Superior temporal gyrus (tissue), 1 donor: ENCODE results near the gene HMOX1.

Experiments
- DNase-seq: peaks from one replicate; pipeline ENCODE4 v3.0.0-alpha.2; 2016; ENCODE audit errors: extremely low spot score

Gene HMOX1

GRCh38 chr22:35406443-35406842 lies 25.5 kb downstream of the HMOX1 start:
- DNase-seq = no peak

- no peak for DNase-seq
These were observed 26.5 kb downstream of the HMOX1 start for GRCh38 chr22:35407362-35407761.

GRCh38 chr22:35409783-35410662 lies 29.1 kb downstream of the HMOX1 start:
- DNase-seq = peak; percentile 21

GRCh38 chr22:35410663-35411034 lies 29.8 kb downstream of the HMOX1 start:
- DNase-seq = no peak

- DNase-seq = no peak
These were observed 30.2 kb downstream of the HMOX1 start for GRCh38 chr22:35411102-35411501.

- no peak for DNase-seq
These were observed 32.7 kb downstream of the HMOX1 start for GRCh38 chr22:35413624-35414023.

GRCh38 chr22:35417606-35418005 lies 36.7 kb downstream of the HMOX1 start:
- DNase-seq = no peak

GRCh38 chr22:35418088-35418487 lies 37.2 kb downstream of the HMOX1 start:
- DNase-seq = no peak

GRCh38 chr22:35418731-35419130 lies 37.8 kb downstream of the HMOX1 start:
- DNase-seq = no peak

- DNase-seq = no peak
These were observed 38.9 kb downstream of the HMOX1 start for GRCh38 chr22:35419756-35420155.

GRCh38 chr22:35421121-35421520 lies 40.2 kb downstream of the HMOX1 start:
- DNase-seq = no peak

GRCh38 chr22:35422145-35422544 lies 41.2 kb downstream of the HMOX1 start:
- DNase-seq = no peak

GRCh38 chr22:35422936-35423335 lies 42.0 kb downstream of the HMOX1 start:
- DNase-seq = no peak

- DNase-seq = no peak
These were observed 43.2 kb downstream of the HMOX1 start for GRCh38 chr22:35424081-35424480.

GRCh38 chr22:35424761-35425160 lies 43.9 kb downstream of the HMOX1 start:
- DNase-seq = no peak

GRCh38 chr22:35425546-35425945 lies 44.6 kb downstream of the HMOX1 start:
- no peak for DNase-seq

GRCh38 chr22:35425971-35426800 lies 45.3 kb downstream of the HMOX1 start:
- no peak for DNase-seq

- DNase-seq = no peak
These were observed 45.9 kb downstream of the HMOX1 start for GRCh38 chr22:35426801-35427140.

- peak; percentile 86 for DNase-seq
These were observed 50.0 kb downstream of the HMOX1 start for GRCh38 chr22:35430897-35431322.

- DNase-seq = no peak
These were observed 50.8 kb downstream of the HMOX1 start for GRCh38 chr22:35431483-35432227.

- DNase-seq = no peak
These were observed 51.5 kb downstream of the HMOX1 start for GRCh38 chr22:35432228-35432905.
